Left ventricle myocardium superior (tissue), 1 donor: ENCODE measurements around the gene PHLDB2. TPM values are rescaled to one million over a fixed set of nuclear protein-coding genes. Genes with fewer than 3 reads are reported as not detected.

Experiments
- ATAC-seq: fragments of 200-7000 bp; cut with Tn5 transposase; one replicate; pipeline ENCODE4 v1.9.1; 2020; ENCODE audit warnings: mild to moderate bottlenecking, moderate library complexity
- DNase-seq: peaks from one replicate; pipeline ENCODE4 v3.0.0-alpha.2; 2020
- intact Hi-C: fragments of 100-400 bp; cut with micrococcal nuclease; formaldehyde crosslinking; loops from one replicate; pipeline ENCODE4 v1.11.0; 2022
- total RNA-seq: library from RNA; stranded (reverse); fragmentation: NEBNext Ultra II Directional; extraction: Animal tissue kit (Norgen Biotek cat#: 25700); gene quantifications from one replicate; pipeline ENCODE4 v1.2.1, GENCODE V29; 2021
- donor health status: DM: no; HTN: yes; CAD: no; lungs with severe emphysema.

PHLDB2 gene
- total RNA-seq, 1 donor from 2014 or later, result 128 TPM

DNA sequence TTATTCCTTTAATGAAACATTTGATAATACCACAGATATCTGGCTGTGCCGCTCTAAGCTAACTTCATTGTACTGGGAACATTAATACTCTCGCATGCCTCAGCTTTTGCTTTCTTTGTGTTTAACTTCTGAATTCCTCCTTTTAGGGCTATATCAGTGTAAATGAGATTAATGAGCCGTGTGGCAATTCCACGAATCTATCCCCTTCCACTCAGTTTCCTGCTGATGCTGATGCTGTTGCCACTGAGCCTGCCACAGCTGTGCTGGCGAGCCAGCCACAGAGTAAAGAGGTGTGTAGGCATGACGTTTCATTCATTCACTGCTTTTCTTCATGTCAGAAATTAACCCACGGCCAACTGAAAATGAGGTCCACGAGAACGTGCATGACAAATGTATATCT is 89.7 kb downstream of the PHLDB2 start:
- ATAC-seq (no peak), DNase-seq (no peak)
- intact Hi-C loops, result no loop called here

DNA sequence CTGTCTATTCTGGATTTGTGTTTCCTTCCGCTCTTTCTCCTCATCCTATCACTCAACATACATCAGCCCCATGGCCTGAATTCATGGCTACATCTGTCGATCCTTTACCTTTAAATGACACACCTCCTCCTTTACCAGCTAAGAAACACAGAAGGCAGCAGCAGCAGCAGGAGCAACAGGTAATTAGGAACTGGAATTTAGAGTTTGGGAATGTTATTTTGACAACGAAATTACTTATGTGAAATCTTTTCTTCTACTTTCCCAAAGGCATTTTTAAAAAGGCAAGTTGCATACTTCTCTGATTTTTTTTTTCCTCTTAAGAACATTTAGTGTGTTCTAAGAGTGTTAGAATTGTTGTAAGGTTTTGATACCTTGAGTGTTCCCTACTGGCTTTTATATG is 90.6 kb downstream of the PHLDB2 start:
- intact Hi-C loops, result no loop called here
- ATAC-seq (no peak), DNase-seq (no peak)

DNA sequence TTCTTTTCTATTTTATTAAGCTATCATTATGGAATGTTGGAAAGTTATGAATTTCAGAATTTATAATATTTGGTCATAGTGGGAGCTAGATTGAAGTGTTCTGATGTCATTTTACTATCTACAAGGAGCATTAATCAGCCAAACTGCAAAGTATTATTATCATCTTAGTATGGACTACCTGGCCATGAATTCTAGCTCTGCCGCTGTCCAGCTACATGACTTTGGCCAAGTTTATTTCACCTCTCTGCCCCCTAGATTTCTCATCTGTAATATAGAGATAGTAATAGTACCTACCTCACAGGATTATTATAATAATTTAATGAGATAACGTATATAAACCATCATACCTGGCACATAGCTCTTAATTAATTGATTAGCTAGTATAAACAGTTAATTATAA is 92.0 kb downstream of the PHLDB2 start:
- ATAC-seq (no peak), DNase-seq (no peak)
- intact Hi-C loops, result no loop called here

DNA sequence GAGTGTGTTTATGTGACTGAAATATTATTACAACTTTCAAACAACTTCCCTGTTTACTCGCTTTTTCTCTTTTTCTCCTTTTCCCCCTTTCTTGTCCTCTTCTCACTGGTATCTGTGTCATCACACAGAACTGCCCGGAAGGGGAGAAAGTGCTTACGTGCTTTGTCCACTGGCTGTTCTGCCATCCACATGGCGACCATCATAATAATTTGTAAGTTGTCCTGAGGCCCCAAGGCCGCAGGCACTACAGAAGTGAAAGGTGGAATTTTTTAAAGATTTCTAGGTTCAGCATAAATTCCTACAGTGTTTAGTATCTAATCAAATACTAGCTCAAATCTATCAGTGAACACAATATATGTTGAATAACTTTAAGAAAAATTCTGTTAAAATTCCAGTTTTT is 93.0 kb downstream of the PHLDB2 start:
- no peak for ATAC-seq
- intact Hi-C loops, result no loop called here
- no peak for DNase-seq

DNA sequence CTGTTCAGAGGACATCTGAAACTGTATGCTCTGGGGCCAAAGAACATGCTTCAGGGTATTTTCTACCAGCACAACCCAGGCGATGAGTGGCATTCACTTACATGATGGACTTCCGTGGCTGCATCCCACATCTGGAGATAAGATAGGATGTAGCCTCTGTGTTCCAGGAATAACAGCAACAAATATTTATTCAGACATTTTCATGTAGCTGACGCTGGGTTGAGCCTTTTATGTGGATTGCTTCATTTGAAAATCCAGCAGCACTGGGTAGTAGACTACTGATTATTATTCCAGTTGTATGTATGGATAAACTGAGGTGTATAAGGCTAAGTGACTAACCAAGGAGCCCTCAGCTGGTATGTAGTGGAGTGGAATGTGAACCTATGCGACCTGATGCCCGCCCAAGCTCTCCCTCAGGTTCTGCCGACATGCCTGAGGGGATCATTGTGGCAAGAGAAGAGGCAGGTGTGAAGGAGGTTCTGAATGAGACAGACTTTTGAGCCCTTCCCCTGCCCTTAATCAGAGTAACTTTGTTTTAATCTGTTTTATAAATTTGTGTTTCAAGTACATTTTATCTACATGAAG is 93.9 kb downstream of the PHLDB2 start:
- ATAC-seq (no peak), DNase-seq (no peak)
- intact Hi-C loops, result no loop called here

DNA sequence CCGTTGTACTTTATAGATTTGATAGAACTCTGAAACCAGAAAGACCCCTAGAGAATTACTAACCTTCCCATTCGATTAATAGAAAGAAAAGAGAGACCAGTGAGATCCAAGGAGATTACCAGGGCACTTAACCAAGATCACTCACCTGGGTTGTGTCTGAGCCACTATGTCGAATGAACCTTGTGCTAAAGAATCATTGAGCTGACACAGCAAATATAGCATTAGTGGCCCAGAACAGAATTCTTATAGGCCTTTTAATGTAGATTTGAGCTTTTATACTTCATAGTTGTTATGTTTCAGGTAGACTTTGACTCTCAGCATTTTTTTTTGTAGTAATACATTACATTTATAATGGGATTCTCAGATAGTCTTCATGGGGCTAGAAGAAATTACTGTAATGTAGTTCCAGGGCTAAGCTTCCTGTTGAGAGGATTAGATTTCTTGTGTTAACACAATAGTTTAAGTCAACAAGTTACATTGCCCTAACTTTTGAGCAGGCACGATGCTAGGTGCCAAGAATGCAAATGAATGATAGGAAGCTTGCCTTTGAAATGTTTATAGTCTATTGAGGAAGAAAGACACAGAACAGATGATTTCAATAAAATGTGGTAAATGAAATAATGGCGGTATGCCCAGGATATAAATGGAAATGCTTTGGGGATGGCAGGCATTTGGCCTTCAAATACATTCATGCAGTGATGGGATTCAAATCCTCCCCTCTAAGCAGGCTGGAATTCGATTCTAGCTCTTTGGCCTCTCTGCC is 95.3 kb downstream of the PHLDB2 start:
- ATAC-seq (no peak), DNase-seq (no peak)
- intact Hi-C loops, result no loop called here

DNA sequence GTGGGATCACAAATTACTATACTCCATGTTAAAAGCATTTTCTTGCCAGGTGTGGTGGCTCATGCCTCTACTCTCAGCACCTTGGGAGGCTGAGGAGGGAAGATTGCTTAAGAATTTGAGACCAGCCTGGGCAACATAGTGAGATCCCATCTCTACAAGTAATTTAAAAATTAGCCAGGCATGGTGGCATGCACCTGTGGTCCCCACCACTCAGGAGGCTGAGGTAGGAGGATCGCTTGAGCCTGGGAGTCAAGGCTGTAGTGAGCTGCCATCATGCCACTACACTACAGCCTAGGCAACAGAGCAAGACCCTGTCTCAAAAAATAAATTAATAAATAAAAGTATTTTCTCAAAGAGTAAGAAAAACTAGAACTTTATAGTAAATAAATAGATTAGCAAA is 96.8 kb downstream of the PHLDB2 start:
- DNase-seq, result no peak
- intact Hi-C loops, result no loop called here
- no peak for ATAC-seq

DNA sequence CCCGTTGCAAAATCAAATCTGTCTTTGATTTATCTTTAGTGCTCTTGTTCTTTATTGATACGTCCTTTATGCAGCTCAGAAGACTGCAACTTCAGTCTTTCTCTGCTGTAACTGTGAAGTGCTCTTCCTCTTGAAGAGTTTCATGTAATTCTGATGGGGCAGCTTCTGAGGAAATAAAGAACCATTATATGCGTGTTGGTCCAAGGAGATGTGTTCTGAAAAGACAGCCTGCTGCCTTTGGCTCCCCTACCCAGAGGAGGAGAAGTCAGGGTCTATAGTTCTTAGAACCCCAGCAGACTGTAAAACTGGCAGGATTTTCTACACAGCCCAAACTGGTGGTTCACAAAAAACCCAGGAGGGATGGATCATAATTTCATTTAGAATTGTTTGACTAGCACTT is 97.4 kb downstream of the PHLDB2 start:
- no peak for ATAC-seq
- intact Hi-C loops, result no loop called here
- no peak for DNase-seq

DNA sequence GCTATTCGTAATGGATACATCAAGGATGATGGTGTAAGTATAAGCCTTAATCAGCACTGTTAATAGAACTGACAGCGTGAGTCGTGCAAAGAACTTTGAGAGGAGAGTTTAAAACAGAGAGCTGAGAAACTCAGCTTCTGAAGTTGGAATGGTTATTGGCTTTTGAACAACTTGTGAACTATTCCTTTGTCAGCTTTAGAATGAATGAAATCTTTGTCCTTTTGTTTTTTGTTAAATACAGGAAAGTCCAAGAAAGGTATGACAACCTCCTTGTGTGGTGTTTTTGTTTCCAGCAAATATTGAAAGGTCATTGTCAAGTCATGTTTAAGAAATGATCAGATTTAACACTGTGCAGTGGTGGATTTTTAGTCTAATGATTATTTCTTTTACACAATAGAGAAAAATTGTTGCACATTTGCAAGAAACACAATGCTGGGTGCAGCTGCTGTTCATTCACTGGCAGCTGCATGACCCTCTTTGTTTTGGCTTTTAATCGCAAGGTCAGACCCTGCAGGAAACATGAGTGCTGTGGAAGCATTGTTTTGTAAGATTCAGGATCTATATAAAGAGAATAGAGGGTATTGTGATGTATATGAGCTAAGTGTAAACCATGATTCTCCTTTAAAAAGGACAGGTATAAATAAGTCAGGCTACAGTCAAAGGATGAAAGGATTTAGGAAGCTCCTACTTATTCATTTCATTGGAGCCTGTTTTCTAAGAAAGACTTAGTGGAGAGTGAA is 98.1 kb downstream of the PHLDB2 start:
- intact Hi-C loops, result no loop called here
- ATAC-seq, result no peak
- DNase-seq, result no peak

DNA sequence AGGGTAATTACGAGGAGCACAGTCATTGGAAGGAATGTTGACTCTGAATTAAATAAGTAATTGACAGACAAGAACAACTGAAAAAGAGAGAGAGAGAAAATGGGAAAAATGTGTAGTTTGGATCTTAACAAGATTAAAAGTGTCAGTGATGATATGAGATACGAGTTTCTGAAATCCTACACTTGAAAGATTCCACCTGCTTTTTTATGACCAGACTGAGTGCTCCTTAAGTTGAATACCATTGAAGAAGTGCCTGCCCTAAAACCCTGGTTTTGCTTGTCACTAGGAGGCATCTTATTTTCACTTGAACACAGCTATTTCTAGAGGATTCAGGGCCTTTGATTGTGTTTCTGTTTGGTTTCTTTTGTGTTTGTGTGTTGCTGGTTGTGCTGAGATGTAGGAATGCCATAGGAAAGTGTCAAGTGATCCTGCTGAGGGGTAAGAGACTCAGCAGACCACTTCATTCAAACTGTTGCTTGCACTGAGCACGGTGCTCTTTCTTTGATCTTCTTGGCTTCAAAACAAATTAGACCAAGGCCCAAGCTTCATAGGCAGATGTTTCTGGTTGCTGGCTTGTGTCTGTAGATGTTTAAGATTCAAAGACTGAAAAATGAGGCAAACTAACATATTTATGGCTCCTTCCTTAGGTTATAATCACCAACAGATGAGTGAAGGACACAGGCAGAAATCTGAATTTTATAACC is 102.5 kb downstream of the PHLDB2 start:
- intact Hi-C loops, result no loop called here
- DNase-seq, result no peak
- no peak for ATAC-seq

DNA sequence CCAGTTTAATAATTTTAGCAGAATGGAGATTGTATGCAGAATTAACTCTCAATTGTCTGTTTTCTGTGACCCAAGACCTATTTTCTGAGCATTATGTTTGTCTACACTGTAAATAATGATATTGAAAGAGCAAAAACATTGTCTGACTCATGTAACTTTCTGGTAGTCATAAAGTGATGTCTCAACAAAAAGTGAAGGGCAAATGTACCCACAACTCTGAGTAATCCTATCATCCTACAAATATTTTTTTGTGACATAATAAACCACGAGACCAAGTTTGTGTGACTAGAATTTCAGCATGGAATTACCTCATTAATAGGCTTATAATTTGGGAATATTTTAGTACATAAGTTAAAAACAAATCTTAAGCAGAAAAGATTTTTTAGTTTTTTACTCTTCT is 104.4 kb downstream of the PHLDB2 start:
- no peak for DNase-seq
- no peak for ATAC-seq
- intact Hi-C loops, result no loop called here

DNA sequence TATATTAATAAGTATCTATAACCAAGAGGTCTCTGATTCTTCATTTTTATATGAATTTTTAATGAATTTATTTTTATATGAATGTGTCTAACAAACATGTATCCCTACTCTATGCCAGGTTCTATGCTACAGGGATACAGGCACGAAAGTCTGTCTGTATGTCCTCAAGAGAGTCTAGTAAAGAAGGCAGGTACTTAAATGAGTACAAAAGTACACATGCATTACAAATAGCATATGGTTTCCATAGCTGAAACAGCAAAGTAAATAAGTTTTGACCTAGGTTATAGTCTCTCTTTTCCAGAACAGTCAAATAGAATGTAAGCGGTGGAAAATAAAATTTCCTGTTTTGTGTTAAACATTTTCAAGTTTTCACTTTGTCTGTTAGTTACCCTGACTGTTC is 106.4 kb downstream of the PHLDB2 start:
- DNase-seq (no peak), ATAC-seq (no peak)
- intact Hi-C loops, result no loop called here

DNA sequence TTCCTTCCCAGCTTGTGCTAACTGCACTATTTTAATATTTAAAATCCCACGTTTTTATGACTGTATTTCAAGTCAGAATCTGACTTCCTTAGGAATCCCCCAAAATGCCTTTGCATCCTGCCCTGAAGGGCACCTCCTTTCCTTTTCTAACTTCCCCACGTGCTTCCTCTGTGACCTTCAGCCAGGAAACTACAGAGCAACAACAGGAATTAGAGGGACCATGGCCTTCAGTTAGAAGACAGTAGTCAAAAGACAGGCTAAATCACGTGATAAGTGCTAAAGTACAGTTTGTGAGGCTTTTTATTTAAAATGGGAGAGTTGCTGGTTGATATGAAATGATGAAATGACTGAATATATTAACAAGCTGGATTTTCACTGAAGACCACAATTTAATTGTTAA is 108.0 kb downstream of the PHLDB2 start:
- no peak for DNase-seq
- intact Hi-C loops, result loop anchor here (2.0 kb wide), 2 partner anchors 102 to 250 kb away; no protein-coding TSS in a partner anchor
- ATAC-seq, result peak; percentile 30

DNA sequence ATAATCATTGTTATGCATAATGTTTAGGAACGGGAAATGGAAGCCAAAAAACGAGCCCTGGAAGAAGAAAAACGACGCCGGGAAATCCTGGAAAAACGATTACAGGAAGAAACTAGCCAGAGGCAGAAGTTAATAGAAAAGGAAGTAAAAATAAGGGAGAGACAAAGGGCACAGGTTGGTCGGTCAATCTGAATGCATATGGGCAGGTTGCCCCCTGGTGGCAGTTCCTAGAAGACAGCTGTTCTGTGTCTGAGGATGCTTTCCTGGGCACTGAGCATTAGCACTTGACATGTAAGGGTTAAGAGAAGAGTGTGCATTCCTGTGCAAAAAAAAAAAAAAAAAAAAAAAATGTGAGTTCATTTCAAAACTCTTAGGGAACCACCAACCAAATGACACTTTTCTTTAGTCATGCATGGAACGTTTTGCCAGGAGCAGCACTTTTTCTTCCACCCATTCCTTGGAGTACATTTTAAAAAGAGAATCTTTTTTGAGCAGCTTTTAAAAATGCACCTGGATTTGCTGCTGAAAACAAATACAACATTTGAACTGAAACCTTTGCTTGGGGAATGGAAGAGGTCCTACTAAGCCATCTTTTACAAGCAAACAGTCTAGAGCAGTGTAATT is 108.7 kb downstream of the PHLDB2 start:
- peak; percentile 78 for ATAC-seq
- intact Hi-C loops, result loop anchor here (2.0 kb wide), 2 partner anchors 103 to 251 kb away; no protein-coding TSS in a partner anchor

DNA sequence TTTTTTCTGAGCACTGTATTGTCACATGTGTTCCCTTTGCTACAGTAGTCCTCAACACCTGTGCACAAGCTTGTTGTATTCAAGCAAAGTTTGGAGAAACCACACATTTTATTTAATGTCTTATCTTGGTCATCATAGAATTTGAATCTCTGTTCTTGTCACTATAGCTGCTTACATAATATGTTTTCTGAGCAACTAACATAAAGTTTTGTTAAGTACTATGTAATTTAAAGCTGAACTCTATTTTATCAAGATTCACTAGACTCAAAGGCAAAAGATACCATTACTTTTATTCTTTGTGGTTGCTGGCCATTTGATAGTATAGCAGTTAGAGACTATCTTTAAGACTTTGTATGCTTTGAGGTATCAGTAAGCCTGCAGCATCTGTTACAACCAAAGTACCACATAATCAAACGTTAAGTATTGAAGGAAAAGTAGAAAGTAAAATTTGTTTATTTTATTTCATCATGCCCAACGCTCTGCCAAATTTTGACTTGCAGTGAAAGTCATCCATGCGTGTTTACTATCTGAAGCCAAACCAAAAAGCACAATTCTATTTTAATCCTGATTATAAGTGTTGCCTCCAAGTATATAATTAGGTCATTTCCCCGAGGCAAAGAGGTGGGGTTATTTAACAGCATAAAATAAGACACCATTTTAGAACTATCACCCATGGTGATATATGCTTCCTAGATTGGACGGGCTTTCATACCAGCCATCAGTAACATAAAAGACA is 109.4 kb downstream of the PHLDB2 start:
- intact Hi-C loops, result no loop called here
- no peak for DNase-seq
- peak; percentile 30 for ATAC-seq

More for the DNA sequence above, 108.7 kb downstream of the PHLDB2 start:
- DNase-seq, result peak; percentile 80

DNA sequence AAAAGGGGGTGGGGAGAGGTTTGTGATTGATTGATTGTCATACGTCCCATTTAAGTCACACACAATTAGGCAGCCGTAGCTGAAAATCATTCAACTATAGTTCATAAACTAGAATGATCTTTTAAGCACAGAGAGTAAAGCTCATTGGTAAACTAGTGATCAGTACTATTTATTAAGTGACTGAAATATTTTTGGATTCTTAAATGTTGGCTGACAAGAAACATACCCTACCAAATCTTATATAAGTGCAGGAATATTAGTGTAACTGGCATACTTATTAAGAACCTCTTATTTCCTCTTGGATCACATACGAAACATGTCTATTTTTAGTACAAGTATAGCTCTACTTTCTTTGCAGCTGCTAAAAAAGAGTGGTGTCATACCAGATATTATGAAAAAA is 111.3 kb downstream of the PHLDB2 start:
- ATAC-seq (no peak), DNase-seq (no peak)
- intact Hi-C loops, result no loop called here

DNA sequence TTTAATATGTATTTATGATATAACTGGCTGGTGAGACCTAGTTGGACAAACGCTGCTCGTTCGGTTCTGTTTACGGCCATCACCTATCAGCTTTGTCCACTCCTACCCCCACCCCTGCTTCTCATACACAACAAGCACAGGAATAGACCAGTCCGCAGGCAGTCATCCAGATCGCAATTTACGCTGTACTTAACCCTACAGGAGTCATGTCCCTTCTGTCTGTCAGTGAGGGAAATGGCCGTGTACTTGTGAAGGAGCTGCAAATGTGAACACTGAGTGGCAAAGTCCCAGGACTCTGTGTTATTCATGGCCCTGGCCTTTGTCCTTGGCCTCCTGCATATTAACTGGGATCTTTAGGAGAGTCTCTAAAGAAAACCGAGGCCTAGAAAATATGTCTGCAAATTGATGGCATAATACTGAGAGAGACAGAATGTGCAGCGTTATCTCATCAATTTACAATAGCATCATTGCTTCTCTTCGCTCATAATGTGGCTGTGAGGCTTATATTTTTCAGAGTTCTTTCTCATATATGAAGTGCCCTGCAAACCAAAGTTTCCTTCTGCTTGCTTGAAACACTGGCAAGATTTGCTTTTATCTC is 112.6 kb downstream of the PHLDB2 start:
- intact Hi-C loops, result no loop called here
- peak; percentile 91 for ATAC-seq
- peak; percentile 61 for DNase-seq

DNA sequence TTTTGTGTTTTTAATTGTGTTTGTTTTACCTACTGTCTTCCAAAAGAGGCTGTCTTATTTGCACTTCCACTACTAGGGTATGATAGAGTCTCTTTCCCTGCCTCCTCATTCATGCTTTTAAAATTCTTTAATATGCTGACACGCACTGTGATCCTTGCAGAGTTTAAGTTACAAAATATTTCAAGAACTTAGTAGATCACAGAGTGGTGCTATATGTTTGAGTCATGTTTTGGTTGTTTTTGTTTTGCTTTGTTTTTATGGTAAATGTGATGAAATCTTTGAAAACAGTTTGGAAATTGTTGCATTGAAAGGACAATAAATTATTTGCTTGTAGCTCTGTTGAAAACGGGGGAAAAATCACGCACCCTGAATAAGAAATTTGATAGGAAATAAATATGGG is 113.8 kb downstream of the PHLDB2 start:
- intact Hi-C loops, result no loop called here

More for the DNA sequence above, 113.8 kb downstream of the PHLDB2 start:
- DNase-seq (no peak), ATAC-seq (no peak)
